NB4 (cell line): ENCODE data around the gene ARF3.

ENCODE experiments used
- POLR2A ChIP-seq: IDR thresholded peaks from 2 replicates; pipeline ENCODE4 v1.6.1; 2011; ENCODE audit warnings: mild to moderate bottlenecking; ENCODE audit not compliant: insufficient read length; ENCODE audit errors: extremely low read depth
- TF ChIP-seq, protein P1 (sequence below): IDR thresholded peaks from one replicate; pipeline ENCODE4 v1.5.1; 2012; ENCODE audit warnings: low read depth, low read length
- TF ChIP-seq, protein P2 (sequence below): IDR thresholded peaks from 2 replicates; pipeline ENCODE4 v1.6.1; 2011; ENCODE audit warnings: low read depth, low read length

DNA sequence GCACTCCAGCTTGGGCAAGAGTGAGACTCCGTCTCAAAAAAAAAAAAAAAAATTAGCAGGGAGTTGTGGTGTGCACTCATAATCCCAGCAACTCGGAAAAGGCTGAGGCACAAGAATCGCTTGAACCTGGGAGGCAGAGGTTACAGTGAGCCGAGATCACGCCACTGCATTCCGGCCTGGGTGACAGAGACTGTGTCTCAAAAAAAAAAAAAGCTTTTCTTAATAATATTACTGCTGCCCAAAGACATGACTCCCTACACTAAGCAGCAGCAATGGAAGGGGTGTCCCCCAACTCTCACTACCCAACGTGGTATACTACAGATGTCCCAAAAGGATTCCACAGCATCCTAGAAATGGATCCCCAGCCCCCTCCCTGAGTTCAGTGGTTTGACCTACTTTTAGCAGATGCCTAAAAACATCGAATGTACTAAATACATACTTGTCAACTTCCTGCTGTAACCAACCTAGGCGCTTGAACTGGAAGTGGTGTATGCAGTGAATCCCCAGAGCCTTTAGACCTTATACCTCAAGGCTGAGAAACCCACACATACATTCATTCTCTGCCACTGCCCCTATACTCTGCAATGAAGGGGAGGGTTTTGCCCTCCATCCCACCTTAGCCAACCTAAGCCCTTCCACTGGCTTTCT is 23.5 kb downstream of the ARF3 start:
- TF ChIP-seq POLR2A: no peak
- TF ChIP-seq, protein P1, sequence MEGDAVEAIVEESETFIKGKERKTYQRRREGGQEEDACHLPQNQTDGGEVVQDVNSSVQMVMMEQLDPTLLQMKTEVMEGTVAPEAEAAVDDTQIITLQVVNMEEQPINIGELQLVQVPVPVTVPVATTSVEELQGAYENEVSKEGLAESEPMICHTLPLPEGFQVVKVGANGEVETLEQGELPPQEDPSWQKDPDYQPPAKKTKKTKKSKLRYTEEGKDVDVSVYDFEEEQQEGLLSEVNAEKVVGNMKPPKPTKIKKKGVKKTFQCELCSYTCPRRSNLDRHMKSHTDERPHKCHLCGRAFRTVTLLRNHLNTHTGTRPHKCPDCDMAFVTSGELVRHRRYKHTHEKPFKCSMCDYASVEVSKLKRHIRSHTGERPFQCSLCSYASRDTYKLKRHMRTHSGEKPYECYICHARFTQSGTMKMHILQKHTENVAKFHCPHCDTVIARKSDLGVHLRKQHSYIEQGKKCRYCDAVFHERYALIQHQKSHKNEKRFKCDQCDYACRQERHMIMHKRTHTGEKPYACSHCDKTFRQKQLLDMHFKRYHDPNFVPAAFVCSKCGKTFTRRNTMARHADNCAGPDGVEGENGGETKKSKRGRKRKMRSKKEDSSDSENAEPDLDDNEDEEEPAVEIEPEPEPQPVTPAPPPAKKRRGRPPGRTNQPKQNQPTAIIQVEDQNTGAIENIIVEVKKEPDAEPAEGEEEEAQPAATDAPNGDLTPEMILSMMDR: no peak
- TF ChIP-seq, protein P2, sequence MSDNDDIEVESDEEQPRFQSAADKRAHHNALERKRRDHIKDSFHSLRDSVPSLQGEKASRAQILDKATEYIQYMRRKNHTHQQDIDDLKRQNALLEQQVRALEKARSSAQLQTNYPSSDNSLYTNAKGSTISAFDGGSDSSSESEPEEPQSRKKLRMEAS: no peak
